ENCODE data around the gene PKP4. TPM values are rescaled to one million over a fixed set of nuclear protein-coding genes. Genes with fewer than 3 reads are reported as not detected.

Gene PKP4
- total RNA-seq, 4 donors from 2014 or later, result 64.1 to 152 (median 90.2) TPM

- WGBS, result 92% methylated on average over 7 of the region's 7 CpGs
- Histone ChIP-seq H3K4me1 (no peaks in the 10 kb centered on the region), H3K36me3 (peaks cover 31% of the 10 kb centered on the region), H3K27me3 (no peaks in the 10 kb centered on the region), H3K27ac (no peak overlapping the region), H3K9me3 (no peaks in the 10 kb centered on the region), H3K4me3 (no peak overlapping the region)
- DNase-seq (ENCODE audit: low spot score in 2 of 2), result no peak
- no peak for TF ChIP-seq POLR2AphosphoS5 (IDR thresholded peaks at IDR 0.05)
- no peak for TF ChIP-seq CTCF (IDR thresholded peaks at IDR 0.05)
- TF ChIP-seq EP300 (IDR thresholded peaks at IDR 0.05), result no peak
These were observed 180.6 kb downstream of the PKP4 start for GRCh38 chr2:158637357-158637756.

- Histone ChIP-seq H3K27ac (no peak overlapping the region), H3K9me3 (no peaks in the 10 kb centered on the region), H3K4me3 (no peak overlapping the region), H3K27me3 (no peaks in the 10 kb centered on the region), H3K4me1 (no peaks in the 10 kb centered on the region), H3K36me3 (peaks cover 10% of the 10 kb centered on the region)
- DNase-seq (ENCODE audit: low spot score in 2 of 2), result no peak
- TF ChIP-seq EP300 (IDR thresholded peaks at IDR 0.05) (no peak), CTCF (IDR thresholded peaks at IDR 0.05) (no peak), POLR2A (IDR thresholded peaks at IDR 0.05) (no peak)
- 65% methylated on average over 4 of the region's 4 CpGs for WGBS
These were observed 187.4 kb downstream of the PKP4 start for GRCh38 chr2:158644139-158644538.

- H3K36me3 ChIP-seq, result peaks cover 8% of the 10 kb centered on the region
- no peak overlapping the region for H3K27ac ChIP-seq
- DNase-seq (ENCODE audit: low spot score in 2 of 2), result no peak
- no peaks in the 10 kb centered on the region for H3K4me1 ChIP-seq
- no peak overlapping the region for H3K4me3 ChIP-seq
- TF ChIP-seq POLR2AphosphoS5 (IDR thresholded peaks at IDR 0.05), result no peak
- TF ChIP-seq POLR2A (IDR thresholded peaks at IDR 0.05), result no peak
- TF ChIP-seq EP300 (IDR thresholded peaks at IDR 0.05), result no peak
- TF ChIP-seq CTCF (IDR thresholded peaks at IDR 0.05), result no peak
- no peaks in the 10 kb centered on the region for H3K27me3 ChIP-seq
- no peaks in the 10 kb centered on the region for H3K9me3 ChIP-seq
- WGBS, result 97% methylated on average over 6 of the region's 6 CpGs
These were observed 188.5 kb downstream of the PKP4 start for GRCh38 chr2:158645299-158645698.

- Histone ChIP-seq H3K9me3 (no peaks in the 10 kb centered on the region), H3K36me3 (no peaks in the 10 kb centered on the region), H3K27ac (no peak overlapping the region), H3K4me3 (no peak overlapping the region), H3K27me3 (no peaks in the 10 kb centered on the region), H3K4me1 (no peaks in the 10 kb centered on the region)
- TF ChIP-seq POLR2AphosphoS5 (IDR thresholded peaks at IDR 0.05) (no peak), CTCF (IDR thresholded peaks at IDR 0.05) (no peak), POLR2A (IDR thresholded peaks at IDR 0.05) (no peak), EP300 (IDR thresholded peaks at IDR 0.05) (no peak)
- DNase-seq (ENCODE audit: low spot score in 2 of 2), result no peak
- 90% methylated on average over 2 of the region's 2 CpGs for WGBS
These were observed 190.9 kb downstream of the PKP4 start for GRCh38 chr2:158647436-158648231.

GRCh38 chr2:158649846-158650245, 193.1 kb downstream of the PKP4 start:
- TF ChIP-seq EP300 (IDR thresholded peaks at IDR 0.05) (no peak), POLR2AphosphoS5 (IDR thresholded peaks at IDR 0.05) (no peak), CTCF (IDR thresholded peaks at IDR 0.05) (no peak), POLR2A (IDR thresholded peaks at IDR 0.05) (no peak)
- DNase-seq (ENCODE audit: low spot score in 2 of 2), result no peak
- no peaks in the 10 kb centered on the region for H3K9me3 ChIP-seq
- no peak overlapping the region for H3K27ac ChIP-seq
- 87% methylated on average over 2 of the region's 2 CpGs for WGBS
- no peak overlapping the region for H3K4me3 ChIP-seq
- H3K4me1 ChIP-seq, result no peaks in the 10 kb centered on the region
- H3K27me3 ChIP-seq, result no peaks in the 10 kb centered on the region
- H3K36me3 ChIP-seq, result no peaks in the 10 kb centered on the region
